ENCODE results near the gene TEAD4.

TEAD4 gene

DNA sequence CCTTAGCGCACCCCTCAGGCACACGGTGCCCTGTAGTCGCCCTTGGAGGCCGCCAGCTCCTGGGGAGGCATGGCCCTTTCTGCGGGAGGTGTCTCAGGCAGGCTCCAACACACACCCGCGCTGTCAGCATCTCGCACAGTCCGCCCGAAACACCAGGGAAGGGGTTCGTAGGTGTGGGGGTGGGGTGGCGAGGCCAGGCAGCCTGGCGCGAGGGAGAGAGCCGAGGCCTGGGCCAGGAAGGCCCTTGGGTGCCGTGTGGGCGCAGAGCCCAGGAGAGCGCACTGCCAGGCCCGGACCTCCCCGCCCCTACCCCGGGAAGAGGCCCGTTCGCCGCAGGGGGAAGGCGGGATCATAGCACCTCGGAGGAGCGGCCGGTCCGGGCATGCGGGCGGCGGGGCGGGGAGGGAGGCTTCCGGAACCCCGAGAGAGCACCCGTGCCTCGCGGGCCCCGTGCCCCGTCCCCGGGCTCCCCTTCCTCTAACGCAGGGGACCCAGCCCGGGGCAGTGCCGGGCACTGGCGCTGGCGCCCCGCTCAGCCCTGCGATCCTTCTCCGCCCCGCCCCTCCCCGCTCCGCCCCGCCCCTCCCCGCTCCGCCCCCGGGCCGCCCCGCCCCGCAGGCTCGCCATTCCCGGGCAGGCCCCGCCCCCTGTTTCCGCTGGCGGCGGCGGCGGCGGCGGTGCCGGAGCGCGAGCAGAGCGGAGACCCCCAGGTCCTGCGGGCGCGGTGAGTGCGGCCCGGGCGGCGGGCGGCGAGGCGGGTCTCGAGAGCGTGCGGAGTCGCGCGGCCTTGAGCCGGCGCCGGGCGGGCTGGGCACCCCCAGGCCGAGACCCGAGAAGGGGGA lies 117.8 kb downstream of the TEAD4 start, which contains the start of gene TSPAN9:
TSPAN9 (plus strand) TSS at position 650 of the 842 bp plus-strand sequence. CDS start 123,815 bp downstream, outside the sequence.
- no peak within 1 kb of the TSS for H2AFZ ChIP-seq (ENCODE audit: low read depth, low read length, severe bottlenecking)
- H3K9ac ChIP-seq (ENCODE audit: low read length), result no peak within 1 kb of the TSS
- no peaks in the 10 kb centered on the region for H4K20me1 ChIP-seq (ENCODE audit: low read depth, low read length)
- H3F3A ChIP-seq (ENCODE audit: insufficient read depth), result no peaks in the 10 kb centered on the region
- H3K79me2 ChIP-seq (ENCODE audit: insufficient read depth, low read length), result no peaks in the 10 kb centered on the region
- TF ChIP-seq EZH2phosphoT487 (conservative IDR thresholded peaks at IDR 0.05; ENCODE audit: low read length), result no peak
- TF ChIP-seq, protein P1, sequence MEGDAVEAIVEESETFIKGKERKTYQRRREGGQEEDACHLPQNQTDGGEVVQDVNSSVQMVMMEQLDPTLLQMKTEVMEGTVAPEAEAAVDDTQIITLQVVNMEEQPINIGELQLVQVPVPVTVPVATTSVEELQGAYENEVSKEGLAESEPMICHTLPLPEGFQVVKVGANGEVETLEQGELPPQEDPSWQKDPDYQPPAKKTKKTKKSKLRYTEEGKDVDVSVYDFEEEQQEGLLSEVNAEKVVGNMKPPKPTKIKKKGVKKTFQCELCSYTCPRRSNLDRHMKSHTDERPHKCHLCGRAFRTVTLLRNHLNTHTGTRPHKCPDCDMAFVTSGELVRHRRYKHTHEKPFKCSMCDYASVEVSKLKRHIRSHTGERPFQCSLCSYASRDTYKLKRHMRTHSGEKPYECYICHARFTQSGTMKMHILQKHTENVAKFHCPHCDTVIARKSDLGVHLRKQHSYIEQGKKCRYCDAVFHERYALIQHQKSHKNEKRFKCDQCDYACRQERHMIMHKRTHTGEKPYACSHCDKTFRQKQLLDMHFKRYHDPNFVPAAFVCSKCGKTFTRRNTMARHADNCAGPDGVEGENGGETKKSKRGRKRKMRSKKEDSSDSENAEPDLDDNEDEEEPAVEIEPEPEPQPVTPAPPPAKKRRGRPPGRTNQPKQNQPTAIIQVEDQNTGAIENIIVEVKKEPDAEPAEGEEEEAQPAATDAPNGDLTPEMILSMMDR (IDR thresholded peaks at IDR 0.05; ENCODE audit: insufficient read depth, low read length, poor library complexity, severe bottlenecking), result no peak
- peak within 1 kb of the TSS; percentile 29 for H3K4me2 ChIP-seq (ENCODE audit: low read depth, low read length, poor library complexity, severe bottlenecking)
- H3K4me3 ChIP-seq (ENCODE audit: insufficient read depth, low read length, poor library complexity, severe bottlenecking), result no peak within 1 kb of the TSS
- no peaks in the 10 kb centered on the region for H3K36me3 ChIP-seq (ENCODE audit: low read length)
- H3K9me2 ChIP-seq (replicated peaks; ENCODE audit: insufficient read depth, low read length), result no peaks in the 10 kb centered on the region
- no peaks in the 10 kb centered on the region for H3K27me3 ChIP-seq (ENCODE audit: low read length)
- no peaks in the 10 kb centered on the region for H3K9me3 ChIP-seq (ENCODE audit: insufficient read depth, low read length)
- no peak within 1 kb of the TSS for H3K27ac ChIP-seq (ENCODE audit: low read depth, low read length)

DNA sequence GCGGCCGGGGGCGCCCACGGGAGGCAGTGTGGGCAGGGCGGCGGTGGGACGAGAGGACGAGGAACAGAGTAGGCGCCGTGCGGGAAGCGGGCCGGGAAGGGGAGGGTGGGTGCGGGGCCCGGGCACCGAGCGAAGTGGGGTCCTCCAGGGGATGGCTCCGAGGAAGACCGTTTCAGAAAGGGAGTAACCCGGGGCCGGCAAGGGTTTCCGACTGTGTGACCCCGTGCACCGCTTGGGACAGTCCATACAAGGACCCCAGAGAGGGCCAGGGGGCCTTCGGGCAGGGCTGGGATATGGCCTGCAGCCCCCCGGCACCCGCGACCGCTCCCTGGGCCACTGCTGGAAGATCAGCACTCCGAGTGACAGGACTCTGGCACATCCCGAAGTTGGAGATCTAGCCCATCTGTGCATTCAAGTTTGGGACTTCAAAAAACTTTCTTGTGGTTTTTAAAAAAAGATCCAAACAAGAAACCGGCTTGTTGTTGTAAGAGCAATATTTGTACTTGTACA lies 118.4 kb downstream of the TEAD4 start:
- Histone ChIP-seq H3K79me2 (ENCODE audit: insufficient read depth, low read length) (no peaks in the 10 kb centered on the region), H3K27me3 (ENCODE audit: low read length) (no peaks in the 10 kb centered on the region), H3K36me3 (ENCODE audit: low read length) (no peaks in the 10 kb centered on the region), H3F3A (ENCODE audit: insufficient read depth) (no peaks in the 10 kb centered on the region), H3K4me2 (ENCODE audit: low read depth, low read length, poor library complexity, severe bottlenecking) (no peak overlapping the region), H3K9me2 (replicated peaks; ENCODE audit: insufficient read depth, low read length) (no peaks in the 10 kb centered on the region), H3K9me3 (ENCODE audit: insufficient read depth, low read length) (no peaks in the 10 kb centered on the region), H3K27ac (ENCODE audit: low read depth, low read length) (no peak overlapping the region), H3K9ac (ENCODE audit: low read length) (no peak overlapping the region), H3K4me3 (ENCODE audit: insufficient read depth, low read length, poor library complexity, severe bottlenecking) (no peak overlapping the region), H4K20me1 (ENCODE audit: low read depth, low read length) (no peaks in the 10 kb centered on the region), H2AFZ (ENCODE audit: low read depth, low read length, severe bottlenecking) (no peak overlapping the region)
- TF ChIP-seq, protein P1 (IDR thresholded peaks at IDR 0.05; ENCODE audit: insufficient read depth, low read length, poor library complexity, severe bottlenecking), result no peak
- TF ChIP-seq EZH2phosphoT487 (conservative IDR thresholded peaks at IDR 0.05; ENCODE audit: low read length), result no peak

DNA sequence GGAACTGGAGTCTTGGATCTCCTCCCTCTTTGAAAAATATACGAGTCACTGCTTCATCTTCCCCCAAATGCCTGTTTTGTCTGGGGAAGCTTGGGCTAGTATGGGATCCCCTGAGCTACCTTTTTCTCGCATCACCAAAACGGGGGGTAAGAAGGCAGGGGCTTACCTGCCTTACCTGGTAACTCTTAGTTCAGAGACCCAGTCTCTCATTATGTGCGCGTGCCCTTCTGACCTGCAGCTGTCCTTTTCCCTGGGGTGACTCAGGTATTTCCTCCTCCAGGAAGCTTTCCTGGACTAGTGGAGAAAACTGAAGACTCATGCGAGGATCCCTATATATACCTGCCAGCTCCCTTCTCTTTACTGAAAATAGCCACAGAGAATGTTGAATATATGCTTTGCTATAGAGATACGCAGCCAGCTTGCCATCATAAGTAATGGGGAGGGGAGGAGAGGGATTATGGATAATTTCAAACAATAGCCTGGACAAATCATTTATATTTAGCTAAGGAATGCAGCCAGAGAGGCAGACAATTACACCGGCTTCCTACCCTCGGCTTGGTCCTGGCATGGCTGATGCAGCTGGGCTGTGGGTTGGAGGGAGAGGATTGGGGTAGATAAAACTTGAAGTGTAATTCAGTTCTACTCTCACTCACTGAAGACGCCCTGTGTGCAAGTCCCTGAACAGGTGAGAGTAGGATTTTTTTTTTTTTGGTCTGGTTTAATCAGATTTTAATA lies 119.1 kb downstream of the TEAD4 start:
- no peak overlapping the region for H3K4me2 ChIP-seq (ENCODE audit: low read depth, low read length, poor library complexity, severe bottlenecking)

More for the DNA sequence above, 119.1 kb downstream of the TEAD4 start:
- TF ChIP-seq, protein P1 (IDR thresholded peaks at IDR 0.05; ENCODE audit: insufficient read depth, low read length, poor library complexity, severe bottlenecking), result no peak
- TF ChIP-seq EZH2phosphoT487 (conservative IDR thresholded peaks at IDR 0.05; ENCODE audit: low read length), result no peak
- Histone ChIP-seq H2AFZ (ENCODE audit: low read depth, low read length, severe bottlenecking) (no peak overlapping the region), H3K27me3 (ENCODE audit: low read length) (no peaks in the 10 kb centered on the region), H3F3A (ENCODE audit: insufficient read depth) (no peaks in the 10 kb centered on the region), H3K4me3 (ENCODE audit: insufficient read depth, low read length, poor library complexity, severe bottlenecking) (no peak overlapping the region), H3K9me3 (ENCODE audit: insufficient read depth, low read length) (no peaks in the 10 kb centered on the region), H3K36me3 (ENCODE audit: low read length) (no peaks in the 10 kb centered on the region), H4K20me1 (ENCODE audit: low read depth, low read length) (no peaks in the 10 kb centered on the region), H3K79me2 (ENCODE audit: insufficient read depth, low read length) (no peaks in the 10 kb centered on the region), H3K9me2 (replicated peaks; ENCODE audit: insufficient read depth, low read length) (no peaks in the 10 kb centered on the region), H3K9ac (ENCODE audit: low read length) (no peak overlapping the region), H3K27ac (ENCODE audit: low read depth, low read length) (no peak overlapping the region)
